ENCODE measurements around the gene PDIK1L.

PDIK1L gene

GRCh38 chr1:26111530-26112406, at the start of gene PDIK1L:
TSS of gene PDIK1L (plus strand) at chr1:26111824. CDS start at chr1:26114309, 2,485 bp downstream.
- DNase-seq (ENCODE audit: low read depth): peak; percentile 96

- DNase-seq (ENCODE audit: low read depth): no peak
Measured at GRCh38 chr1:26064553-26064952, 47.1 kb upstream of the PDIK1L start.

- DNase-seq (ENCODE audit: low read depth): no peak
Measured at GRCh38 chr1:26066160-26066559, 45.5 kb upstream of the PDIK1L start.

GRCh38 chr1:26066857-26067256, 44.8 kb upstream of the PDIK1L start:
- no peak for DNase-seq (ENCODE audit: low read depth)

GRCh38 chr1:26067432-26067911, 44.2 kb upstream of the PDIK1L start, which contains the start of gene TRIM63:
TSS of gene TRIM63 (minus strand) at chr1:26067630. CDS start at chr1:26067494, 136 bp downstream.
- no peak for DNase-seq (ENCODE audit: low read depth)

DNA sequence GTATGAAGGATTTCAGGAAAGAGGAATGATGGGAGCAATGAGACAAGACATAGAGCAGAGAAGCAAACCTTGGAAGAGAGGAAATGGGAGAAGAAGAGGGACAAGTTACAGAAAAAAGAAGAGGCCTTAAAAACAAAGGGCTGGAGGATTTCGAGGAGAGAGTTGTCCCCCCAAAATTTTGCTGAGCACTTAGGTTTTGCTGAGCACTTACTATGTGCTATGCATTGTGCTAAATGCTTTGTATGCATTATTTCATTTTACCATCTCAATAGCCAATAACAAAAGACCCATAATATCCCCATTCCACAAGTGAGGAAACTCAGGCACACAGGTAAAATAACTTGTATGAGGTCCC, 41.7 kb upstream of the PDIK1L start:
- no peak for DNase-seq (ENCODE audit: low read depth)

DNA sequence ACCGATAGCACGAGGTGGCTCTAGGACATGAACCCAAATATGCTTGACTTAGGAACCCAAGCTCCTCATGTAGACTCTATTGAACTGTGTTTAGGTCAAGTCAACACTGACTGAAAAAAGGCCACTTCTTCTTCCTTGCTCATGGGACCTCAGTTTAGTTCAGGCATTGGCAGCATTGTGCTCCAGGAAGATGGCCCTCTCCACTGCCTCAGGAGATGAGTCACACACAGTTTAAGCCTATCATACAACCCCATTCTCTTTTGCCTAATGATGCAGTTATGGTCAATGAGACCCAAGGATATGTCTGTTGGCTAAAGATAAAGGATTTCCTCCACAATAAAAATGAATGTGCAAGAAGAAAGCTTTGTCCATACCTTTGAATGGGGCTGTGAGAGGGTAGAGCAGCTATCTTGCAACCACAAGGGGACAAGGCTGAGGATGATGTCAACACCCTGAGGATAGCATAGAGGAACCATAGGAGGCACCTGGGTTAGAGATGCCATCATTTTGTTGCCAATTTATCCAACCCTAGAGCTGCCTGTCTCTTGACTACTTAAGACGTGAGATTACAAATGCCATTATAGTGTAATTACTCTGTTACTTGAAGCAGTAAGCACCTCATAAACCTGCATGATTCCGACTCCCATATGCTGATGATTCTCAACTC, 41.2 kb upstream of the PDIK1L start:
- DNase-seq (ENCODE audit: low read depth): no peak

- no peak for DNase-seq (ENCODE audit: low read depth)
Measured at GRCh38 chr1:26070963-26071342, 40.7 kb upstream of the PDIK1L start.

- DNase-seq (ENCODE audit: low read depth): no peak
Measured at GRCh38 chr1:26072305-26072704, 39.3 kb upstream of the PDIK1L start.

- DNase-seq (ENCODE audit: low read depth): no peak
Measured at GRCh38 chr1:26075421-26076144, 36.0 kb upstream of the PDIK1L start.

DNA sequence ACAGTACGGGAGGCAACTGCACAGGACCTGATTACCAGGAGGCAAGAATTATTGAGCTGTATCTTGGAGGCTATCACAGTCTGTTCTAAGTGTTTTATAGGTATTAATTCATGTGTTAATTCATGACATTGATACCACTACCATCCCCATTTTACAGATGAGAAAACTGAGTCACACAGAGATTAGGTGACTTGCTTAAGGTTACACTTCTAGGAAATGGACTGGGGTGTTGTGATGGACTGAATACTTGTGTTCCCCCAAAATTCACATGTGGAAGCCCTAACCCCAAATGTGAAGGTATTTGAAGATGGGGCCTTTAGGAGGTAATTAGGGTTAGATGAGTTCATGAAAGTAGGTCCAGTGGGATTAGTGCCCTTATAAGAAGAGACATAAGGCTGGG, 34.1 kb upstream of the PDIK1L start:
- DNase-seq (ENCODE audit: low read depth): no peak

DNA sequence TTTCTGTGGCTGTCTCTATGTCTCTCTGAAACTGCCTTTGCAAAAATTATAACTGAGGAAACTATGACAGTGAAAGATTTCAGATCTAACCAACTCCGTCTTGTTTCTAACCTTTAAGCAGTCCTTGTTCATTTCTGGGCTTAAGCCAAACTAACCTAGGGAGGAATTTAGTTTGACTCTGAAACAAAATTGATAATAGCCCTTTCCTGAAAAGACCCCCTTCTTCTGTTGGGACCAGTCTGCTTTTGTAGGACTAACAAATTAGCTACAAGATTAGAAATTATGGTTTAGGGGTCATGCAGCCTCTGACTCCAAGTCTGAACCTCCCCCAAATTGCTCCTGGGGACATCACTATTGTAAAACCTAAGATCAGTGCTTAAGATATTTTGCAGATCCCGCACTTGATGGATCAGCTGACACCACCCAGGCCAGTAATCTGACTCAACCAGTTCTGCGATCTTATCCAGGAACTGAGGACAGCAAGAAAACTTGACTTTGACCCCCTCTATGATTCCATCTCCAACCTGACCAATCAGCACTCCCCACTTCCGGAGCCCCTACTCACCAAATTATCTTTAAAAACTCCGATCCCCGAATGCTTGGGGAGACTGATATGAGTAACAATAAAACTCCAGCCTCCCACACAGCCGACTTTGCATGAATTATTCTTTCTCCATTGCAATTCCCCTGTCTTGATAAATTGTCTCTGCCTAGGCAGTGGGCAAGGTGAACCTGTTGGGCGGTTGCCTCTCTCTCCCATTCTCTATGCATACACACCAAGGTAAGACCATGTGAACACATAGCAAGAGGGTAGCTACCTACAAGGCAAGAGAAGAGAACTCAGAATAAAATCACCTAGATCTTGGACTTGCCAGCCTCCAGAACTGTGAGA, 33.1 kb upstream of the PDIK1L start:
- DNase-seq (ENCODE audit: low read depth): no peak

- DNase-seq (ENCODE audit: low read depth): no peak
Measured at GRCh38 chr1:26079178-26079563, 32.5 kb upstream of the PDIK1L start.

DNA sequence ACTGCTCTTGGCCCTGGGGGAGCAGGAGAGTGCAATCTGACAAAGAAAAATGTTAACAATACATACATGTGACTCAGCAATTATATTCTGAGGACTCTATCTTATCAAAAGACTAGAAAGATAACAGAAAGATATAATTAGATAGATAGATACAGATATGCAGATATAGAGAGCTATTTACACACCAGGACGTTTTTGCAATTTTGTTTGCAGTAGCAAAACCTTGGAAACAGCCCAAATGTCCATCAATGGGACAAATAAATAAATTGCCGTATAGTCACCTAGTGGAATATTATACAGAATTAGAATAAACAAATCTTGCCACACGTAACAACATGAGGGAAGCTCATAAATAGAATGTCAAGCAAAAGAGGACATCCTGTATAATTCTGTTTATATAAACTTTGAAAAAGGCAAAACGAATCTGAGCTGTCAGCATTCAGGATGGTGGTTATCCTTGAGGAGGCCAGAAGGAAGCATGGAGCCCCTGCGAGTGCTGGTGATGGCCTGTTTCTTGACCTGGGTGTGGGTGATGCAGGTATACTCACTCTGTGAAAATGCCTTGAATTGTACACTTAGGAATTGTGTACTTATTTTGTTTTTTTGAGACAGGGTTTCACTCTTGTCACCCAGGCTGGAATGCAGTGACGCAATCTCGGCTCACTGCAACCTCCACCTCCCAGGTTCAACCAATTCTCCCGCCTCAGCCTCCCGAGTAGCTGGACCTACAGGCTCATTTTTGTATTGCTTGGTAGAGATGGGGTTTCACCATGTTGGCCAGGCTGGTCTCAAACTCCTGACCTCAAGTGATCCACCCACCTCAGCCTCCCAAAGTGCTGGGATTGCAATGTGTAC, 31.4 kb upstream of the PDIK1L start:
- no peak for DNase-seq (ENCODE audit: low read depth)

DNA sequence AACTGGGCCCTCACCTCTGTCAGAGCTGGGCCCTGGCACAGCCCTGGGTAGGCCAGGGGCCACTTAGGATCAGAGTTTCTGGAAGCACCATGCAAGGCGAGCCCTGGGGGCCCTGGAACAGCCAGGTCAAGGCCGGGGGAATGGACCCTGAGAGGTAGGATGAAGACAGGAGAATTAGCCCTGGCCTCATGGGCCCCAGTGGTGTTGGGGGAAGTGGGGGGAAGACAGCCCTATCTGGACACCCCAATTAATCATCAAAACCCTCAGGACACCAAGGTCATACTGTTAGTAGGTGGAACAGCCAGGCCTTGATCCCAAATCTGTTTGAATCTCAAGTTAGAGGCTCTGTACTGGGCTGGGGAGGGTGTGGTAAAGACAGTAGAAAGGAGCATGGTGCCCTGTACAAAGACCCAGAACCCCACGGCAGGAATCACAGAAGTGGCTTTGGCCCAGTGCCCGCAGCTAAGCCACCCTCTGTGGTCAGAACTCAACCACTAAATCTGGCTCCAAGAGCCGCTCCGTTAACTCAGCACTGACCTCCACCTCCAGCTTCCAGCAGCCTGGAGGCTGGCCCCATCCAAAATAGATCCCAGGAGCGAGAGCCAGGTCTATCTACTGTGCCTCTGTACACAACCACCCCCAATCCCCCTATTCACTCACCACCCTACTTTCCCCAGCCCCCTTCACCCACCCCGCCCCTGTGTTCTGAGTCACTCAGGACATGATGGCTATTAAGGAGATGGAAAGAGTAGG, 30.2 kb upstream of the PDIK1L start:
- DNase-seq (ENCODE audit: low read depth): no peak

DNA sequence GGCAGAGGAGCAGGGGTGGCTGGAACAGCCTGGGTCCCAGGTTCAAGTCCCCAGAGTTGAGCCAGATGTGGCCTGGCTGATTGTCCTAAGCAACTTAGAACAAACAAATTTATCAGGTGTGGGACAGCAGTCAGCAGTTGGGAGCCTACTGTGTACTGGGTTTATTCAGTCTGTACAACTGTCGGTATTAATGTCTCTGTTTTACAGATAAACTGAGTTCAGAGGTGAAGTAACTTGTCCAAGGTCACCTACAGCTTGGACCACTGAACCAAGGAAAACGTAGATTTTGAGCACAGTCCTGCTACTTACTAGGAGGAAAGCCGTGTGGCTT, 29.6 kb upstream of the PDIK1L start:
- no peak for DNase-seq (ENCODE audit: low read depth)

GRCh38 chr1:26083208-26083607, 28.4 kb upstream of the PDIK1L start:
- DNase-seq (ENCODE audit: low read depth): no peak

- no peak for DNase-seq (ENCODE audit: low read depth)
Measured at GRCh38 chr1:26084091-26084561, 27.5 kb upstream of the PDIK1L start.

DNA sequence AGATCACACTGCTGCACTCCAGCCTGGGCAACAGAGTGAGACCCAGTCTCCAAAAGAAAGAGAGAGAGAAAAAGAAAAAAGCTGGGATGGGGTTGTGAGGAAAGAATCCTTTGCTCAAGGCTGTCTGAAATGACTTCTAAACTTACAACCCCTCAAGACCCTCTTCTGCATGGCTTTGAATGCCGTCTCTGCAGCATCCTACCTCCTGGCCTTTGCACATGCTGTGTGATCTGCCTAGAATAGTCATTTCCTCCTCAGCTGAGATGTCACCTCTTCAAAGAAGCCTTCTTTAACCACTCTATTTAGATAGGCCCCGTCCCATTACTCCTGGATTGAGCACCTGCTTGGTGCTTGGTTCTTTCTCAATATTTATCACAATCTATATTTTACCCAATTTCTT, 26.8 kb upstream of the PDIK1L start:
- DNase-seq (ENCODE audit: low read depth): no peak

GRCh38 chr1:26089125-26089524, 22.5 kb upstream of the PDIK1L start:
- DNase-seq (ENCODE audit: low read depth): no peak

Measured in activated T-cell treated with anti-CD3 and anti-CD28 coated beads for 48 hours (primary cell).